CD1c-positive myeloid dendritic cell (primary cell): Measurements from ENCODE around the gene SNAI3.

Experiments
- DNase-seq: peaks from one replicate; pipeline ENCODE4 v3.0.0-alpha.2; 2016; ENCODE audit errors: extremely low spot score

SNAI3 gene

DNA sequence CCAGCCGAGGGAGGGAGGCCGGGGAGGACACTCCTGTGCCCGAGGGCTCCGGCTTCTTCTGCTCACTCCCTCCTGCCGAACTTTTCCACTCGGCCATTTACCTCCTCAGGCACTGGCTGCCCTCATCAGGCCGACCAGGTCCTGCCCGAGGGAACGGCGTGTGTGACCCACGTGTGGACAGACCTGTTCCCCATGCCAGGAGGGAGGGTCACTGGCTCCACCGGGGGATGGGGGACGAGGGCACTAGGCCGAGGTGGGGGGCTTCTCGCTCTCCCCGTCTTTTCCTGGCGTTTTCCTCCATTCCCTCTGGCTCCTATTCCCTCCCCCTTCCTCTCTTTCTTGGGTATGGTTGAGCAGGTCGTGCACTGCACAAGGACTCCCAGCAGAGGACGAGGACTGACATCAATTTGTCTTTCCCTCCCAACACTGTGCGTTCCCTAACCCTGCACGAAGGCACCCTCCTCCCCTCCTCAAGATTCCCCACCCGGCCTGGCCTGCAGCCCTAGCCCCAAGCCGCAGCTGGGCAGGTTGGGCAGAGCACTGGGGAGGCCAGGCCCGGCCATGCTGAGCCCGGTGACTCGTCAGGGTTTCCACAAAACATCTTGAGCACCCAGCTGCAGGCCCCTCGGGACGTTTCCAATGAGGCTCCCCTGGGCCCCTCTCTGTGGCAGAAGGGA, 51.2 kb downstream of the SNAI3 start:
- DNase-seq = no peak

DNA sequence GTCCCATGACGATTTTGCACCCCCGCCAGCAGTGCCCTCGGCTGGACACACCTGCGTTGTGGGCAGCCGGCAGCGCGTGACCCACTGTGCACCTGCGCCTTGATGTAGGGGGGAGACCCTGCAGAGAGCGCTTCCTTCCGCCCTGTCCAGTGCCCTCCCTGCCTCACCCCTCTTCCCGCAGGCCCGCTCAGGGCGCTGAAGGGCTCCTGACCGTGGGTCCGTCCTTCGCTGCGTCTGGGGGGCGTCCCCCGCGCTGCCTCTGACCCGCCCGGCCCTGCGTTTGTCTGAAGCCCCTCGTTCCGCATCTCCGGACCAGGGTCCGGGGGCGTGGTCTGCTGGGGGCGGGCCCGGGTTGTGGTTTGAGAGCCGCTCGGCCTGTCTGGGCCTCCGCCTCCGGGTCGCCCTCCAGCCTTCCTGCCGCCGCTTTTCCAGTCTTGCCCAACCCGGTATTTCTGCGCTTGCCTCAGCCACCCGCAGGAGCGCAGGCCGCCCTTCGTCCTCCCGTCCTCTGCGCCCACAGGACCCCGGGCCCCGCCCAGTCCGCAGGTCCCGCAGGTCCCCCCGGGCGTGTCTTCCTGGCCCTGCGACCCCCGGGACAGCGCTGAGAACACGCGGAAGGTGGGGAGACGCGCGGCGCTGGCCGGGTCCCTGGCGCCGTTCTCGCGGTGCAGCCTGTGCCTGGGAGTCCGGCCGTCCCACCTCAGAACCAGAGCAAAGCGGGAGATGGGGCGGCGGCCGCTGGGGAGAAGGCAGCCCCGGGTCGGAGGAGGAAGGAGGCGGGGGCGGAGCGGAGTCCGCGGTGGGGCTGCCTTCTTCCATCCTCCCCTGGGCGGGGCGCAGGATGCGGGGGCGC, 51.9 kb downstream of the SNAI3 start:
- DNase-seq = peak; percentile 84

DNA sequence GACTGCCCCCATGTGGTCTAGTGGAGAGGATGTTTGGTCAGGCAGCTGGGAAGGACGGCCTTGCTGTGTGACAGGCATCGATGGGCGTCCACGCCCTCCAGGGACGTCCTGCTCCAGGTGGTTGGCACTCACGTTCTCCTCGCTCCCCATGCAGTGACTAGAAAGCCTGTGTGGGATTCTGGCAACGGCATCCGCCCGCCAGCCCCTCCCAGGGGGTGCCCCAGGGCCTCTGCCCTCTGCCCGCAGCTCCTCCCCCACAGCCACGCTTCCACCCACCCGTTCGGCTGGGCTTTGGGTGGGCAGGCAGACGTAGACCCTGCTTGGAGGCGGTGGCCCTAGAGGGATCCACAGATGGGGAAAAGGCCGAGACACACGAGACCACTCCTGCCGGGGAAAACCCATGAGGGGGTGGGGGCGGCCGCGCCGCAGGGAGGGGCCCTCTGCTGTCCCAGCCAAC, 52.6 kb downstream of the SNAI3 start:
- peak; percentile 66 for DNase-seq

DNA sequence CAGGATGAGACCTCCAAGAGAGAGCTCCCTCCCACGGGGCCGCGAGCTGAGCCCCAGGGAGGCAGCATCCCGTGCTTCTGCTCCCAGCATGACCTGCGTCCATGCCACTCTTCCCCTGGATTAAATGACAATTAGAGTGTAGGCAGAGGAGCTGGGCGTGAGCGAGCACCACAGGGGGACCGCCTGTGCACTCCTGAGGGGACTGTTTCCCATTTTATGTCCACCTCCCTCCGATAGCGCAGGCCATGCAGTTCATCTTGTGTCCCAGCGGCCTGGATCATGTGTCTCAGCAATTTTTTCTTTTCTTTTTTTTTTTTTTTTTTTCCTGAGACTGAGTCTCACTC, 53.7 kb downstream of the SNAI3 start:
- no peak for DNase-seq

DNA sequence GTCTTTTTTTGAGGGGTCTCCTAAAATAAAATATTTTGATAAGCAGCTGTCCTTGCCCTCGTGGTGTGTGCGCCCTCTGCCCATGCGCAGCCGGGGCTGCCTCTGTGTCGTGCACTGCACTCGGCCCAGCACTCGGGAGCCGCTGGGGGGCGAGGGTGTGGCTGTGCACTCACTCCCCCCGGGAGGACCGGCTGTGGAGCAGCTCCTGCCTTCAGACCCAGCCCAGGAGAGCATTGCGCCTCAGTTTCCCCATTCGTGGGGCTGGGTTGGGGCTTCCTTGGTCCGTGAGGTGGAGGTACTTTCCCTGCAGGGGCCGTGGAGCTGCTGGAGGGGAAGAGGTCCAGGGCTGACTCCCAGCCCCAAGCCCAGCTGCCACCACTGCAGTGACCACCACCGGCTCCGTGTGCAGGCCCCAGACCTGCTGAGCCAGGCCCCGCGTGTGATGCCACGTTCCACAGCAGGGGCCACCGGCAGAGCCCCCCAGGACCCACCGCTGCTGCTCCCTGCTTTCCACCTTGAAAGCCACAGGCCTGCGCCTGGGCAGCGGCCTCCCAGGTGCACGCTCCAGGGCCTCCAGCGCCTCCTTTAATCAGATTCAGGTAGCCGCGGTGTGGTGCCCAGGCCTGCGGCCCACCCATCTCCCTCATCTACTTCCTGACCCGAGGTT, 54.3 kb downstream of the SNAI3 start:
- no peak for DNase-seq

DNA sequence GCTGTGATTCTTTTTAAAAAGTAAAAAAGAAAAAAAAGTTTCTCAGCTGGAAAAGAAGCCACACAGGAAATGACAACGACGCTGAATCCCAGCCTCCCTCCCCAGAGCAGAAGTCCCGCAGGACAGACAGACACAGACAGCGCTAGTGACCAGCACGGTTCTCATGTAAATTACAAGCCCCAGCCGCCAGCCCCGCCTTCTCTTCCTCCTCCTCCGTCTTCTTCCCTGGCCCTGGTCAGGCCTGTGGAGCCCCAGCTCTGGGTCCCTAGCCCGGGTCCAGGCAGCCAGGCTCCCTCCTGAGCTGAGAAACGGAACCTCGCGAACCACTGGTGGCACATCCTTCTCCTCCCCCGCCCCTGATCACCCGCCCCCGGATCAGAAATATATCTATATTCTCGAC, 54.9 kb downstream of the SNAI3 start:
- no peak for DNase-seq

DNA sequence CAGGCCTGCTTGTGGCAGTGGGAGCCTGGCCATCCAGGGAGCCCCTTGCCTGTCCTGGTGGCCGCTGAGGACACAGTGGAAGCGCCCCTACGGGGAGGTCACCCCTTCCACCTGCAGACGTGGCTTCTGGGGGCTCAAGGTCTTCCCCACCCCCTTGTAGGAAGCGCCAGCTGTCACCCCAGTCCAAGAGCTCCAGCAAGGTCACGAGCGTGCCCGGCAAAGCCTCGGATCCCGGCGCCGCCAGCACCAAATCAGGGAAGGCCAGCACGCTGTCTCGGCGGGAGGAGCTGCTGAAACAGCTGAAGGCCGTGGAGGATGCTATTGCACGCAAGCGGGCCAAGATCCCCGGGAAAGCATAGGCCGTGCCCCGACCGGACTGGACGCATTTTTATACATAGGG, 55.4 kb downstream of the SNAI3 start:
- no peak for DNase-seq

DNA sequence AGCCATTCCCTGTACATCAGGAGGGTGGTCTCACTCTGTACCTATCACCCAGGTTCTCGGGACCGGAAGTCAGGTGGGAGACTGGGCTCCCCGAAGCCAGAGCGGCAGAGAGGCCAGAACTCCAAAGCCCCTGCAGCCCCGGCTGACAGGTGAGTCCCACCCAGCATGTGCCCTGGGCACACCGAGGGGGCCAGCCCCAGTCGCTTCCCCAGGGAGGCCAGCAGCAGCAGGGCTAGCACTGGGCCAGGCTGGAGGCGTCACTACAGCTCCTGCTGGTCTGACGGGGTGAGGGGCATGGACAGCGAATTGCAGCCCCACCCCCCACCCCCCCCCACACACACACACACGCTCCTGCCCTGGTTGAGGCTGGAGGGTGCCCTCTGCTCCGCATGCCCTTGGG, 55.9 kb downstream of the SNAI3 start:
- DNase-seq = no peak

DNA sequence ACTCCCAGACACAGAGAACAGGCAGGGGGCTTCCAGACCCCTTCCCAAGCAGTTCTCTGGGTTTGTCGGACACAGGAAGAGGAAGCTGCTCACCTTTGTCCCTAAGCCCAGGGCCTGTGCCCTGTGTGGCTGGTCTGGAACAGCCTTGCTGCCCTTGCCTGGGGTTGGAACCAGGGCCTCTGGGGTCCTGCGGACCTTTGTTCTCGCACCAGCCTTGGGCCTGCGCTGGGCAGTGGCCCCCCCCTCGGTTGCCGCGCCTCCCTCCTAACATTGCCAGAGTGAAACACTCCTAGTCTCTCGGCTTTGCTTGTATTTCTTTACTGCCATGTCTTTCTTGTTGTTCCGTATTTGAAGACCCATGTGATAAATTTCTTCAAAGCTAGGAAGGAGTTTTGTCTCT, 56.5 kb downstream of the SNAI3 start:
- no peak for DNase-seq

DNA sequence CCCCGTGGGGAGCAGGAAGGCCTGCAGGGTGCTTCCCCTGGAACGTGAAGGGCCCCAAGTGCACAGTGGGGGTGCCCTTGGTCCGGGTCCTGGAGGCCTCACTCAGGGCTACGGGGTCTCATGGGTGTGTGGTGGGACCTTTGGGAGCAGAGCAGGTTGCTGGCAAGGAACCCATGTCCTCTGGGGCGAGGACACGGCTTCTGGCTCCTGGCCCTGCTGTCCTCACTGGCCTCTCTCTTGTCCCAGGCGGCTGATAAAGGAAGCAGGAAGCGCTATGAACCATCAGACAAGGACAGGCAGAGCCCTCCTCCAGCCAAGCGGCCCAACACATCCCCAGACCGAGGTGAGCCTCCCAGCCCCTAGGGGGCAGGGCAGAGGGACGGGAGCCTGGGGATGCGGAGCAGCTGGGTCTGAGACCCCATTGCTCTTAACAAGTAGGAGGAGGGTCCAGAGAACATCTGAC, 57.8 kb downstream of the SNAI3 start:
- no peak for DNase-seq
